Hepatocyte (in vitro differentiated cells): Measurements from ENCODE around the gene P2RY14.

Experiments used
- EZH2 ChIP-seq: fragments of 200-600 bp; sonication (generic); IDR thresholded peaks from 2 replicates; pipeline ENCODE4 v1.6.1; 2016; ENCODE audit warnings: antibody characterized with exemption, mild to moderate bottlenecking, borderline replicate concordance
- EZH2phosphoT487 ChIP-seq: fragments of 200-600 bp; sonication (generic); IDR thresholded peaks from one replicate; pipeline ENCODE4 v1.6.1; 2018; ENCODE audit warnings: antibody characterized with exemption, mild to moderate bottlenecking, low read depth, moderate library complexity; ENCODE audit not compliant: unreplicated experiment, severe bottlenecking
- TF ChIP-seq, protein P1 (sequence below): fragments of 200-600 bp; sonication (generic); IDR thresholded peaks from 2 replicates; pipeline ENCODE4 v1.5.1; 2016; ENCODE audit warnings: antibody characterized with exemption, mild to moderate bottlenecking; ENCODE audit not compliant: poor library complexity

DNA sequence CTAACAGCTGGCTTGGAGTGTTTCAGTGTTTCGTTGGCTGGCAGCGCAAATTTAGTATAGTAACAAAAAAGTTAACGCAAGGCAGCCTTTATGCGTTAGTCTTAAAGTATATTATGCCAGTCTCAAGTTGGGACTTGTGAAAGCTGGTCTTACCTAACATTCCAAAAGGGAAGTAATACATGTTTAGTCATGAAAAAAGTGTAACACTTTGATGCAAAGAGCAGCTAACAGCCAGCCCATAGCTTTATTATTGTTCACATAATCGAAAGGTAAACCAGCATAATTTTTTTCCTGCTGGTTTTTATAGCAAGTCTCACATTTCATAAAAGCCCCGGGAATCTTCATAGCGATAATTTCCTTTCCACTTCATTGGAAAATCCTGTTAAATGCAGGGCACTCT lies 40.6 kb upstream of the P2RY14 start:
- TF ChIP-seq, protein P1, sequence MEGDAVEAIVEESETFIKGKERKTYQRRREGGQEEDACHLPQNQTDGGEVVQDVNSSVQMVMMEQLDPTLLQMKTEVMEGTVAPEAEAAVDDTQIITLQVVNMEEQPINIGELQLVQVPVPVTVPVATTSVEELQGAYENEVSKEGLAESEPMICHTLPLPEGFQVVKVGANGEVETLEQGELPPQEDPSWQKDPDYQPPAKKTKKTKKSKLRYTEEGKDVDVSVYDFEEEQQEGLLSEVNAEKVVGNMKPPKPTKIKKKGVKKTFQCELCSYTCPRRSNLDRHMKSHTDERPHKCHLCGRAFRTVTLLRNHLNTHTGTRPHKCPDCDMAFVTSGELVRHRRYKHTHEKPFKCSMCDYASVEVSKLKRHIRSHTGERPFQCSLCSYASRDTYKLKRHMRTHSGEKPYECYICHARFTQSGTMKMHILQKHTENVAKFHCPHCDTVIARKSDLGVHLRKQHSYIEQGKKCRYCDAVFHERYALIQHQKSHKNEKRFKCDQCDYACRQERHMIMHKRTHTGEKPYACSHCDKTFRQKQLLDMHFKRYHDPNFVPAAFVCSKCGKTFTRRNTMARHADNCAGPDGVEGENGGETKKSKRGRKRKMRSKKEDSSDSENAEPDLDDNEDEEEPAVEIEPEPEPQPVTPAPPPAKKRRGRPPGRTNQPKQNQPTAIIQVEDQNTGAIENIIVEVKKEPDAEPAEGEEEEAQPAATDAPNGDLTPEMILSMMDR = no peak
- TF ChIP-seq EZH2phosphoT487 (no peak), EZH2 (no peak)
